Stimulated activated CD4-positive, alpha-beta T cell treated with anti-CD3 and anti-CD28 coated beads, TNF-alpha, amount 100 ng/mL, for 24 hours (primary cell): Measurements from ENCODE around the gene RBM15.

Experiments
- DNase-seq, 3 experiments: peaks; one replicate each; pipeline ENCODE4 v3.0.0-alpha.2; 2020; ENCODE audit warnings: low read depth in 3 of 3

RBM15 gene

DNA sequence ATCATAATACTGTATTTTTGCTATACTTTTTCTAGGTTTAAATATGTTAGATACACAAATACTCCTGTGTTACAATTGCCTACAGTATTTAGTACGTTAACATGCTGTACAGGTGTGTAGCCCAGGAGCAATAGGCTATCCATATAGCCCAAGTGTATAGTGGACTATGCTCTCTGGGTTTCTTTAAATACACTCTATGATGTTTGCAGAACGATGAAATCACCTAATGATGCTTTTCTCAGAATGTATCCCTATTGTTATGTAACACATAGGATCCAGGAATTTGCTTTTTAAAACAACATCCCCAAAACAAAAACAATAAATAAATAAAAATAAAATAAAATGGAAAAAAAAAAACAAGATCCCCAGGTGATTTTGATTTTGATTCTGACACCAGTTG is 18.1 kb upstream of the RBM15 start:
- DNase-seq, result no peak

DNA sequence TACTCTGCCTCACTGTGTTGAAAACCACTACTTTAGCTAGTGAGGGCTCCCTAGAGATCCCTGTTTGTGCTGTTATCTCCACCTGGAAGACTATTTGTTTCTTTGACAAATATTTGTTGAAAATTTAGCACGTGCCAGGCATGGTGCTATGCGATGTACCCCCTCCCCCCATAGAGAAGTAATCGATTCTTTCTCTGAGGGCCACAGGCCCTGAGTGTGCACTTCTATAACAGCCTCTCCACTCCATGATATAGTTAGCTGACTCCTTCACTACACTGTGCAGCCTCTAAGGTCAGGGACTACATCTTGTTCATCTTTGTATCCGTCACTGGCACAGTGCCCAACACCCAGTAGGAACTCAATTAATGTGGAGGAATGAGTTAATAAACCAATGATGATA is 17.3 kb upstream of the RBM15 start:
- DNase-seq, result no peak

DNA sequence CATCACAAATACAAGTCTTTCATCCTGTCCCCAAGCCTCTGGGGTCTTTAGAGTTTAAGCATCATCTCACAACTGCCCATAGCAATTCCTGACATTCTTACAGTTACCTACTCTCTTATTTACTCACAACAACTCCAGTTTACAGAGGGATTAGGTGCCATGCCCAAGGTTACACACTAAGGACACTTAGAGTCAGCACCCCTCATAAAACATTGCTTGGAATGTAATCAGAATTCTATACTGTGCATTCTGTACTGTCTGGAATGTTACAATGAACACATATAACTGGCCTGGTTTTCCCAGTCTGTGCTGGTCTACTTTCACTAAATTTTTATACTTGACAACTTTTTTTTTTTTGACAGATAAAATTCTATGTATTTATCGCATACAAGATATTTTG is 14.5 kb upstream of the RBM15 start:
- no peak for DNase-seq

DNA sequence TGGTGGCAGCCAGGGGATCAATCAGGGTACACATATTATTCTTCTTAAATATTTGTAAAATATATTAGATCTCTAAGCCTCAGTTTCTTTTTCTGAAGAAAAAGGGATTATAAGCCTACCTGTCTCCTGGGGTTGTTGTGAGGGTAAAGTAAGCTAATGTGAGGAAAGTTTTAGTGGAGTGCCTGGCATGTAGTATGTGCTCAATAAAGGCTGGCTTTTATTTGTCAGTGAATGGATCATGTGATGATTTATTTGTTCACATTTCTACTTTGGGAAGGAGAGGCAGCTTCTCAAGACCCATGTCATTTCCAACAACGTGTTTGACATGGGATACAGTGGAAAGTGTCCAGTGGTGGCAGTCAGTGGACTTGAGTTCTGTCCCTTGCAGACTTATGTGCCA is 12.4 kb upstream of the RBM15 start:
- DNase-seq, result no peak

GRCh38 chr1:110328274-110328673 is 10.9 kb upstream of the RBM15 start:
- no peak for DNase-seq

DNA sequence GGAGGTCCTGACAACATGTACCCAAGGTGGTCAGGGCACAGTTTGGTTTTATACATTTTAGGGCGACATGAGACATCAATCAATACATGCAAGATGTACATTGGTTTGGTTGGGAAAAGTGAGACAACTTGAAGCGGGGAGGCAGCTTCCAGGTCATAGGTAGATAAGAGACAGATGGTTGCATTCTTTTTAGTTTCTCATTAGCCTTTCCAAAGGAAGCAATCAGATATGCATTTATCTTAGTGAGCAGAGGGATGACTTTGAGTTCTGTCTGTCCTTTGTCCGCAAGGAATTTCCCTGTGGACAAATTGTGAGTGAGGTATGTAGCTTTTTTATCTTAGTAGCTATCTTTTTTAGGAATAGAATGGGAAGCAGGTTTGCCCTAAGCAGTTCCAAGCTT is 10.5 kb upstream of the RBM15 start:
- no peak for DNase-seq

DNA sequence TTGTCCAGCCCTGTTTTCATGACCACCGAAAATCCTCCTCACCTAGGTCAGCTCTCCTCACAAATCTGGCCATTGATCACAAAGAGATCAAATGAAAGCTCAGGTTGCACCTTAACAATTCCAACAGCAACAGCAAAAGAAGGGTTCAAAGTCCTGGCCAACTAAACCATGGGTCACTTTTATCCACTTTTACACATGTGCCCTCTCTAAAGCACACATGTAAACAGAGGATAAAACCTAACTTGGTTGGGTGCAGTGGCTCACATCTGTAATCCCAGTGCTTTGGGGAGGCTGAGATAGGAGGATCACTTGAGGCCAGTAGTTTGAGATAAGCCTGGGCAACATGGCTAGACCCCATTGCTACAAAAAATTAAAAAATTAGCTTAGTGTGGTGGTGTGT is 3.9 kb upstream of the RBM15 start:
- no peak for DNase-seq

- no peak for DNase-seq
Observed at GRCh38 chr1:110336300-110337039, 2.7 kb upstream of the RBM15 start.

GRCh38 chr1:110337704-110338308 is 1.4 kb upstream of the RBM15 start:
- peak in 2 of 3 experiments; percentile 6 to 38 for DNase-seq

DNA sequence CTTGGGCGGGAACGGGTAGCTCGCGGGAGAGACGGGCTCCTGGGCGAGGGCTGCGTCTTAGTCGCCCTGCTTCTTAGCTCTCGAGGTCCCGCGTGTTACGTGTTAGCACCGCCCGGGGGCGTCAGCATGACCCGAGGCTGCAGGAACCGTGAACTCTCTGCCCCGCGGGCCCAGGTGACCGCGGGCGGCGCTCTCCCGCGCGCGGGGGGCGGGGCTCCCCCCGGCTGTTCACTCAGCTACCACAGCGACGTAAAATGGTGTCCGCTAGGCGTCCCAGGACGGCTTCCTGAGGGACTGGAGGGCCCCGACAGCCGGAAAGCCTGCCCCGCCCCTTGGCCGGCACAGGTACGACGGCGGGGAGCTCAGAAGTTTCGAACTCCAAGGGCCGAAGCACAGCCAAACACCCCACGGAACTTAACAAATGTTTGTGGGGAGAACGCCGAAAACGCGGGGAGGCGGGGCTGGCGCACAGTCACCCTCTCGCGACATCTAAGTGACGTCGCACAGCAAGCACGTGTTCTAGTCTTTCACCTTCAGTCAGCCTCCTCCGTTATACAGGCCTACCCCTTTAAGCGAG is 780 bp upstream of the RBM15 start:
- DNase-seq, result peak; percentile 75 to 91 (median 87)

DNA sequence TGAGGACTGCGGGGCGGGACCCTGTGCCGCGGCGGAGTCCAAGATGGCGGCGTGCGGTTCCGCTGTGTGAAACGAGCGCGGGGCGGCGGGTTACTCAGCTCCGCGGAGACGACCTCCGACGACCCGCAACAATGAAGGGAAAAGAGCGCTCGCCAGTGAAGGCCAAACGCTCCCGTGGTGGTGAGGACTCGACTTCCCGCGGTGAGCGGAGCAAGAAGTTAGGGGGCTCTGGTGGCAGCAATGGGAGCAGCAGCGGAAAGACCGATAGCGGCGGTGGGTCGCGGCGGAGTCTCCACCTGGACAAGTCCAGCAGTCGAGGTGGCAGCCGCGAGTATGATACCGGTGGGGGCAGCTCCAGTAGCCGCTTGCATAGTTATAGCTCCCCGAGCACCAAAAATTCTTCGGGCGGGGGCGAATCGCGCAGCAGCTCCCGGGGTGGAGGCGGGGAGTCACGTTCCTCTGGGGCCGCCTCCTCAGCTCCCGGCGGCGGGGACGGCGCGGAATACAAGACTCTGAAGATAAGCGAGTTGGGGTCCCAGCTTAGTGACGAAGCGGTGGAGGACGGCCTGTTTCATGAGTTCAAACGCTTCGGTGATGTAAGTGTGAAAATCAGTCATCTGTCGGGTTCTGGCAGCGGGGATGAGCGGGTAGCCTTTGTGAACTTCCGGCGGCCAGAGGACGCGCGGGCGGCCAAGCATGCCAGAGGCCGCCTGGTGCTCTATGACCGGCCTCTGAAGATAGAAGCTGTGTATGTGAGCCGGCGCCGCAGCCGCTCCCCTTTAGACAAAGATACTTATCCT is 430 bp downstream of the RBM15 start:
- peak; percentile 28 to 53 (median 40) for DNase-seq

DNA sequence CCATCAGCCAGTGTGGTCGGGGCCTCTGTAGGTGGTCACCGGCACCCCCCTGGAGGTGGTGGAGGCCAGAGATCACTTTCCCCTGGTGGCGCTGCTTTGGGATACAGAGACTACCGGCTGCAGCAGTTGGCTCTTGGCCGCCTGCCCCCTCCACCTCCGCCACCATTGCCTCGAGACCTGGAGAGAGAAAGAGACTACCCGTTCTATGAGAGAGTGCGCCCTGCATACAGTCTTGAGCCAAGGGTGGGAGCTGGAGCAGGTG is 961 bp downstream of the RBM15 start:
- DNase-seq, result no peak

DNA sequence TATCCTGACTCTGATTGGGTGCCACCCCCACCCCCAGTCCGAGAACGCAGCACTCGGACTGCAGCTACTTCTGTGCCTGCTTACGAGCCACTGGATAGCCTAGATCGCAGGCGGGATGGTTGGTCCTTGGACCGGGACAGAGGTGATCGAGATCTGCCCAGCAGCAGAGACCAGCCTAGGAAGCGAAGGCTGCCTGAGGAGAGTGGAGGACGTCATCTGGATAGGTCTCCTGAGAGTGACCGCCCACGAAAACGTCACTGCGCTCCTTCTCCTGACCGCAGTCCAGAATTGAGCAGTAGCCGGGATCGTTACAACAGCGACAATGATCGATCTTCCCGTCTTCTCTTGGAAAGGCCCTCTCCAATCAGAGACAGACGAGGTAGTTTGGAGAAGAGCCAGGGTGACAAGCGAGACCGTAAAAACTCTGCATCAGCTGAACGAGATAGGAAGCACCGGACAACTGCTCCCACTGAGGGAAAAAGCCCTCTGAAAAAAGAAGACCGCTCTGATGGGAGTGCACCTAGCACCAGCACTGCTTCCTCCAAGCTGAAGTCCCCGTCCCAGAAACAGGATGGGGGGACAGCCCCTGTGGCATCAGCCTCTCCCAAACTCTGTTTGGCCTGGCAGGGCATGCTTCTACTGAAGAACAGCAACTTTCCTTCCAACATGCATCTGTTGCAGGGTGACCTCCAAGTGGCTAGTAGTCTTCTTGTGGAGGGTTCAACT is 2.1 kb downstream of the RBM15 start:
- no peak for DNase-seq

GRCh38 chr1:110341872-110342331 is 2.7 kb downstream of the RBM15 start:
- DNase-seq, result no peak

DNA sequence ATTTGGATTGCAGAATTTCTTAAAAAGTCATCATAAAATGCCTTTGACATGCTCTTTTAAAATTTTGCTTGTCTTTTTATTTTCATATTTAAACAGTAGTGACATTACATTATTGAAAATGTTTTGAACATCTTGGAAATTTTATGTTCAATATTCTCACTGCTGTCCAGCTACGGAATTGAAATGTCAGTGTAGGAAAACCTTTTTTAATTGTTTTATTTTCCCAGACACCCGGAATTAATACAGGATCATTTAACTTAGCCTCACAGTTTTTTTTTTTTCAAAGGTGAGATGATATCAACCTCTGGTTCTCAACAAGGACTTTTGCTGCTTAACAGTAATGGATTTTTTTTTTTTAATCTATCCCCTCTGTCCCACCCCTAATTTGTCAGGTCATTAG is 4.1 kb downstream of the RBM15 start:
- DNase-seq, result no peak

- DNase-seq, result no peak
Observed at GRCh38 chr1:110344152-110344551, 5.0 kb downstream of the RBM15 start.

GRCh38 chr1:110345480-110345879 is 6.3 kb downstream of the RBM15 start:
- DNase-seq, result no peak

DNA sequence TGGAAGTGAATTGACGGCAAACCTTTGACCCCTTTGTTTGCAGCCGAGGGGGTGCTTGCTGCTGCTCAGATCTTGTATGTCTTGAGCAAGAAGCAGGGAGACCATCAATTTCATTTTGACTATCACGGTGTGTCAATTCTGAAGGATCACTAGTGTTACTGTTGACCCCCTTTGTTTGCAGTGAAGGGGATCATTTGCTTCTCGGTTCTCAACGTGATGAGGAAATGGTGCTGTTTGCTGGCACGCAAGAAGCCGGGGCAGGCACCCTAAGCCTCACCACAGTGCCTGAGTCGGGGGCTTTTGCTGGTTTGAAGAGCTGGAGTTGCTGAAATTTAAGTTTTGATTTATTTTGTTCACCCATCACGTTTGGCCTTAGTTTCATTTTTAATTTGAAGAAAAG is 7.5 kb downstream of the RBM15 start:
- DNase-seq, result no peak

DNA sequence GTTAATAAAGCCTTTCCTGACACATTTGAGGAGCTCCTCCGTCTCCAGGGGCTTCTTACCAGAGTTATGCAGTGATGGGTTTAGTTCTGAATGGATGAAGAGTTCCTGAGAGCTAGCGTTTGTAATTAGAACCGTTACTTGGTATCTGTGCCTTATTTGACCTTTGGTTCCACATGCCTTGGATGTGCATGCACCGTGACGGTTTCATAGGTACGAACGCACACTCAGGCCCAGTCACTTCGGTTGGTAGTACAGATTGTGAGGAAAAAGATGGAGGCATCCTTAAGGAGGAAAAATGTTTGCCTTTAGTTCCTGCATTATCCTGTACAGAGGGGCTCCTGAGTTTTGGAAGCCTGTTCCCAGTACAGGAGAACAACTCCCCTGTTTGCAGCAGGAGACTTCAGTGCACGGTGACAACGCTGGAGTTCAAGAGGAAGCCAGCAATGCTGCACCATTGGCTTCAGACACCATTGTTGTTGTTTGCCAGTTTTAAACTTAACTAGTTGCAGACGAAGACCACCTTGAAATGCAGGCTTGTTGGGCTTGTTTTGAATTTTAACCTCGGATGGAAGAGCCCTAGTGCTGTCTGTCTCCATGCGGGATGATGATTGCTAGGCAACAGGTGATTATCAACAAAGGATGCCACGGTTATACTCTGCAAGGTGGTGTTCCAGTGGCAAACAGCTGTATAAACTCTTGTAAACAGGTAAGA is 8.2 kb downstream of the RBM15 start:
- no peak for DNase-seq

GRCh38 chr1:110348050-110348449 is 8.9 kb downstream of the RBM15 start:
- no peak for DNase-seq

DNA sequence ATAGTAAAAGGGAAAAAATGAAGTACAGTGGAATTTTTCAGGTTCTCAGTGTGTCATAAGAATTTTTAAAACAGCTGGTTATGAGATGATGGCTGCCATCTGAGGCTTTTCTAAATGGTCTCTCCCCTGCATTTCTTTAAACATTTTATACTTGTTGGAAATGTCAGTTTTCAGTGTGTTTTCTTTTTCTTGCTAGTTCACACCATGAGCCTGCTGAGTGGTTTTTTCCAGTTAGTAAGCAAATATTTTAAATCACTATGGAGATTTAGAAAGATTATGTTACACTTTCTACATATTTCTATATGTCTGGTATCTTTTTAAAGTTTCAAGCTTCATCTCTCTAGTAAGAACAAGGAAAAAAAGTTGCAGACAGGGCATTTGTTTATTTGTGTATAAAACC is 9.6 kb downstream of the RBM15 start:
- DNase-seq, result no peak
